Neural crest cell (in vitro differentiated cells): ENCODE measurements around the gene YIPF5. TPM values are rescaled to one million over a fixed set of nuclear protein-coding genes. Genes with fewer than 3 reads are reported as not detected.

Experiments used
- DNase-seq: peaks from one replicate; pipeline ENCODE4 v3.0.0; 2021; ENCODE audit warnings: low read depth, mixed read lengths, low spot score
- H3K27ac Mint-ChIP-seq: one replicate; pipeline ENCODE4 v1.8.0; 2021; ENCODE audit warnings: mild to moderate bottlenecking, mixed read lengths; ENCODE audit not compliant: unreplicated experiment
- H3K27me3 Mint-ChIP-seq: 2 replicates; pipeline ENCODE4 v1.8.0; 2021; ENCODE audit warnings: low read depth, mild to moderate bottlenecking, mixed read lengths
- H3K36me3 Mint-ChIP-seq: 2 replicates; pipeline ENCODE4 v1.8.0; 2021; ENCODE audit warnings: low read depth, mild to moderate bottlenecking, mixed read lengths
- H3K4me1 Mint-ChIP-seq: 2 replicates; pipeline ENCODE4 v1.8.0; 2021; ENCODE audit warnings: mixed read lengths
- H3K4me3 Mint-ChIP-seq: one replicate; pipeline ENCODE4 v1.8.0; 2021; ENCODE audit warnings: mild to moderate bottlenecking, mixed read lengths
- H3K9me3 Mint-ChIP-seq: 2 replicates; pipeline ENCODE4 v1.8.0; 2021; ENCODE audit warnings: mixed read lengths
- total RNA-seq: library from RNA; stranded (reverse); gene quantifications from 2 replicates; pipeline ENCODE4 v1.2.1, GENCODE V29; 2021
- TF ChIP-seq, protein P1 (sequence below): fragments of 200-600 bp; sonication (generic); conservative IDR thresholded peaks from 2 replicates; pipeline ENCODE4 v1.5.0; 2021; ENCODE audit warnings: antibody characterized with exemption, mild to moderate bottlenecking

Gene YIPF5
- total RNA-seq, 1 donor from 2014 or later: 40.5 TPM

- H3K4me1 Mint-ChIP-seq: no peaks in the 10 kb centered on the region
- H3K36me3 Mint-ChIP-seq: peaks cover 5% of the 10 kb centered on the region
- H3K27ac Mint-ChIP-seq: no peak overlapping the region
- H3K4me3 Mint-ChIP-seq: no peak overlapping the region
- H3K9me3 Mint-ChIP-seq: no peaks in the 10 kb centered on the region
- no peak for DNase-seq
- TF ChIP-seq, protein P1, sequence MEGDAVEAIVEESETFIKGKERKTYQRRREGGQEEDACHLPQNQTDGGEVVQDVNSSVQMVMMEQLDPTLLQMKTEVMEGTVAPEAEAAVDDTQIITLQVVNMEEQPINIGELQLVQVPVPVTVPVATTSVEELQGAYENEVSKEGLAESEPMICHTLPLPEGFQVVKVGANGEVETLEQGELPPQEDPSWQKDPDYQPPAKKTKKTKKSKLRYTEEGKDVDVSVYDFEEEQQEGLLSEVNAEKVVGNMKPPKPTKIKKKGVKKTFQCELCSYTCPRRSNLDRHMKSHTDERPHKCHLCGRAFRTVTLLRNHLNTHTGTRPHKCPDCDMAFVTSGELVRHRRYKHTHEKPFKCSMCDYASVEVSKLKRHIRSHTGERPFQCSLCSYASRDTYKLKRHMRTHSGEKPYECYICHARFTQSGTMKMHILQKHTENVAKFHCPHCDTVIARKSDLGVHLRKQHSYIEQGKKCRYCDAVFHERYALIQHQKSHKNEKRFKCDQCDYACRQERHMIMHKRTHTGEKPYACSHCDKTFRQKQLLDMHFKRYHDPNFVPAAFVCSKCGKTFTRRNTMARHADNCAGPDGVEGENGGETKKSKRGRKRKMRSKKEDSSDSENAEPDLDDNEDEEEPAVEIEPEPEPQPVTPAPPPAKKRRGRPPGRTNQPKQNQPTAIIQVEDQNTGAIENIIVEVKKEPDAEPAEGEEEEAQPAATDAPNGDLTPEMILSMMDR: no peak
- no peaks in the 10 kb centered on the region for H3K27me3 Mint-ChIP-seq
These were observed 7.8 kb downstream of the YIPF5 start for GRCh38 chr5:144162686-144163085.

GRCh38 chr5:144156767-144157171 lies 13.7 kb downstream of the YIPF5 start:
- TF ChIP-seq, protein P1: no peak
- Mint-ChIP-seq H3K9me3 (no peaks in the 10 kb centered on the region), H3K4me1 (no peaks in the 10 kb centered on the region), H3K27ac (no peak overlapping the region), H3K36me3 (peaks cover 5% of the 10 kb centered on the region), H3K27me3 (no peaks in the 10 kb centered on the region), H3K4me3 (no peak overlapping the region)
- DNase-seq: no peak

DNA sequence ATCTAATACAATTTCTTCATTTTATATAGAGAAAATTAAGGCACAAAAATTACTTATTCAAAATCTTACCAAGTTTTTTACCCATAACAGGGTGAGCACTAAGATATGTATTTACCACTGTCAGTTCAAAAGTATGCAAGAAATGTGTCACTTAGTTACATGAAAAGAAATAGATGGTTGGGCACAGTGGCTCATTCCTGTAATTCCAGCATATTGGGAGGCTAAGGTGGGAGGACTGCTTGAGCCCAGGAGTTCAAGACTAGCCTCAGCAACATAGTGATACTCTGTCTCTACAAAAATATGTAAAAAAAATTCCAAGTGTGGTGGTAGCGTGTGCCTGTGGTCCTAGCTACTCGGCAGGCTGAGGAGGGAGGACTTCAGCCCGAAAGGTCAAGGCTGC lies 19.4 kb downstream of the YIPF5 start:
- DNase-seq: no peak
- Mint-ChIP-seq H3K4me3 (no peak overlapping the region), H3K4me1 (no peaks in the 10 kb centered on the region), H3K36me3 (no peaks in the 10 kb centered on the region), H3K27ac (no peak overlapping the region), H3K27me3 (no peaks in the 10 kb centered on the region), H3K9me3 (no peaks in the 10 kb centered on the region)
- TF ChIP-seq, protein P1: no peak

GRCh38 chr5:144144956-144145751 lies 25.3 kb downstream of the YIPF5 start:
- no peak overlapping the region for H3K4me3 Mint-ChIP-seq
- no peaks in the 10 kb centered on the region for H3K36me3 Mint-ChIP-seq
- TF ChIP-seq, protein P1: no peak
- DNase-seq: no peak
- no peak overlapping the region for H3K27ac Mint-ChIP-seq
- no peaks in the 10 kb centered on the region for H3K9me3 Mint-ChIP-seq
- H3K27me3 Mint-ChIP-seq: no peaks in the 10 kb centered on the region
- H3K4me1 Mint-ChIP-seq: peaks cover 7% of the 10 kb centered on the region

- TF ChIP-seq, protein P1: no peak
- Mint-ChIP-seq H3K36me3 (no peaks in the 10 kb centered on the region), H3K9me3 (no peaks in the 10 kb centered on the region), H3K27me3 (no peaks in the 10 kb centered on the region), H3K27ac (no peak overlapping the region), H3K4me3 (no peak overlapping the region), H3K4me1 (peaks cover 7% of the 10 kb centered on the region)
- DNase-seq: no peak
These were observed 26.8 kb downstream of the YIPF5 start for GRCh38 chr5:144143625-144144024.
